GM12891 (cell line): ENCODE measurements around the gene CELSR3.

Experiments used
- POLR2A ChIP-seq: IDR thresholded peaks from 2 replicates; pipeline ENCODE4 v1.6.1; 2011; ENCODE audit warnings: low read depth, low read length, control low read depth
- POLR2AphosphoS5 ChIP-seq: IDR thresholded peaks from 2 replicates; pipeline ENCODE4 v1.6.1; 2011; ENCODE audit warnings: low read depth, low read length, control low read depth
- POU2F2 ChIP-seq: IDR thresholded peaks from 2 replicates; pipeline ENCODE4 v1.6.1; 2011; ENCODE audit warnings: low read depth, mild to moderate bottlenecking, control low read depth, low read length, moderate library complexity
- TAF1 ChIP-seq: IDR thresholded peaks from 2 replicates; pipeline ENCODE4 v1.6.1; 2011; ENCODE audit warnings: low read depth, low read length, control low read depth

DNA sequence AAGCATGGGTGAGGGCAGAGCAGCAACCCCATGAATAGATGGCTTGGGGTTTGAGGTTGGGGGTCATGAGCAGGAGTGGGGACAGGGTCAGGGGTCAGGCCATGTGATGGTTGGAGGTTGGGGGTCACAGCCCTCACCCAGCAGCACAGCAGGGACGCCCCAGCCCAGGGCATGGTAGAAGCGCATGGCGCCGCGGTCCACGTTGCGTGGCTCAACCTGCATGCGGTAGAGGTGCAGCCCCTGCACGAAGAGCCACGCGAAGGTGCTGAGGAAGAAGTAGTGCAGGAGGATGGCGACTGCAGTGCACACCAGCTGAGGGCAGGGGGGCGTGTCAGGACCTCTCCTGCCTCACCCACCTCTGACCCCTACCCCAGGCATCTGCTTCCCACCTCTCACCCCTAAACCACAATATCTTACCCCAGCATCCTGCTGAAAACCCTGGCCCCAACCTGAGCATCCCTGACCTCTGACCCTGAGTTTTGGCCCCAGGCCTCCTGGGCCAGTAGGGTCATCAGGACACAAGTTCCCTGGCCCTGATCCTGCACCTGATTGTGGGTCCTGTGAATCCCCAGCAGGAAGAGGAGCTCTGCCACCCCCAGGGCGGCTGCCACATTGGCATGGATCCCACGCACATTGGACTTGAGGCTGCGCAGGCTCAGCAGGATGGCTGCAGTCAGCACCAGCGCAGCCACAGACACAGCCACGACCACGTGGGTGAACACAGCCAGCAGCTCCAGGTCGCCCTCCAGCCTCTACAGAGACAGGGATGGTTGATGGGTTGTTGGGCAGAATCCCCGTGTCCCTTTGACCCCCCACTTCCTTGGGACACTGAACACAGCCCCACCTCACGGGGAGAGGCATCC, 17.6 kb downstream of the CELSR3 start:
- TF ChIP-seq POLR2A: no peak
- no peak for TF ChIP-seq TAF1
- TF ChIP-seq POLR2AphosphoS5: no peak
- TF ChIP-seq POU2F2: no peak
